Heart left ventricle (tissue), 13 donors: ENCODE measurements around the gene SUSD6.

Source experiments
- CTCF ChIP-seq, 12 donors: fragments of 200-600 bp; sonication (generic) in 4 of 12; IDR thresholded peaks; one replicate each; pipeline versions ENCODE4 v1.5.0 to v1.8.0; 2018 to 2022; ENCODE audit warnings: antibody characterized with exemption in 12 of 12, mild to moderate bottlenecking in 5 of 12
- POLR2A ChIP-seq, 2 donors: fragments of 450-650 bp; IDR thresholded peaks; one replicate each; pipeline ENCODE4 v1.6.1; 2017; ENCODE audit warnings: antibody characterized with exemption in 2 of 2, mild to moderate bottlenecking in 2 of 2, moderate library complexity in 2 of 2
- donor health status: ischemic (EF 13 %, LVEDD 7.1; RV severe dilation, severe dysfunction).
- donor health status: DM: no; HTN: yes; CAD: no.
- donor health status: DM: no; HTN: no; CAD: no.
- donor health status: ischemic (EF 25% LVEDD 6.9; RV normal size, moderate dysfunction).
- donor health status: ischemic (EF 25% LVEDD 5.7; RV mildly dilated, moderate dysfunction).
- donor health status: ischemic (EF 35%, LVEDD 5.7; RV mildly dilated, moderate dysfunction).
- donor health status: nonischemic (EF 11% LVEDD 7.7; RV severe dilation, severe dysfunction).
- donor health status: DM: yes; HTN: yes; CAD: no.
- donor health status: PGD.
- donor health status: ischemic (EF 29% LVEDD 5.4; RV normal size, mild dysfunction).
- donor health status: nonischemic (EF 23%, LVEDD 6.1; RV moderate dilation, normal function).

DNA sequence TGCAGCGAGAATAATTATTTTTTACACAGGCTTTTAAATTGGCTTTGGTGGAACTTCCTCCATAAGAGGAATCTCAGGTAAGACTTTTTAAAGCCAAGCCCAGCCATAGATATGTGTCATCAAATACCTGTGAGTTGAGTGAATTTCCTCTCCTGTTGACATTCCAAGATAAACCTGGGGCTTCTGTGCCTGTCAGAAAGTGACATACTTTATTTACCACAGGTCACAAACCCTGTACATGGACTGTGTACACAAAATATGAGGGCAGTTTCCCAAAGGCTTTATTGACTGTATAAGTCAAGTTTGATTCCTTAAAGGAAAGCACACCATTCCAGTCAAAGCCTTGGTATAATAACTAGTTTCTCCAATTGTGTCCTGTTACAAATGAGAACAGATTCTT lies 129.7 kb downstream of the SUSD6 start:
- no peak for TF ChIP-seq CTCF (IDR thresholded peaks at IDR 0.05)
- TF ChIP-seq POLR2A (IDR thresholded peaks at IDR 0.05) = no peak
